SK-N-MC (cell line): Measurements from ENCODE around the gene ZBTB20.

Experiments used
- DNase-seq: peaks from one replicate; pipeline ENCODE4 v3.0.0-alpha.2; 2011; ENCODE audit warnings: low read depth, low spot score
- H3K27ac ChIP-seq: fragments of 200-600 bp; sonication (generic); 2 replicates; pipeline ENCODE4 v1.5.1; 2016; ENCODE audit warnings: mixed run types
- H3K36me3 ChIP-seq: fragments of 200-600 bp; sonication (generic); 2 replicates; pipeline ENCODE4 v1.6.1; 2017; ENCODE audit warnings: antibody characterized with exemption, low read length, mixed read lengths; ENCODE audit not compliant: insufficient read depth
- H3K4me3 ChIP-seq: fragments of 200-600 bp; sonication (generic); 2 replicates; pipeline ENCODE4 v1.5.1; 2016
- H3K9ac ChIP-seq: fragments of 200-600 bp; sonication (generic); 2 replicates; pipeline ENCODE4 v1.8.0; 2017; ENCODE audit warnings: mixed run types, mixed read lengths; ENCODE audit not compliant: insufficient read length
- H3K9me3 ChIP-seq: fragments of 200-600 bp; sonication (generic); 2 replicates; pipeline ENCODE4 v1.6.1; 2017; ENCODE audit warnings: low read depth, mild to moderate bottlenecking, antibody characterized with exemption, low read length, moderate library complexity, mixed read lengths
- EZH2 ChIP-seq: fragments of 200-600 bp; sonication (generic); IDR thresholded peaks from one replicate; pipeline ENCODE4 v1.6.1; 2017; ENCODE audit warnings: antibody characterized with exemption
- FOXP2 ChIP-seq: optimal IDR thresholded peaks from 2 replicates; pipeline ENCODE3; 2011; ENCODE audit warnings: mild to moderate bottlenecking, moderate library complexity; ENCODE audit not compliant: insufficient read depth; ENCODE audit errors: extremely low read length, control extremely low read depth
- POLR2AphosphoS5 ChIP-seq: IDR thresholded peaks from 2 replicates; pipeline ENCODE4 v1.6.1; 2012; ENCODE audit warnings: mild to moderate bottlenecking, low read depth, low read length, borderline replicate concordance

ZBTB20 gene

GRCh38 chr3:114664006-114664405 lies 483.1 kb downstream of the ZBTB20 start:
- Histone ChIP-seq H3K36me3 (no peaks in the 10 kb centered on the region), H3K4me3 (no peak overlapping the region), H3K9me3 (no peaks in the 10 kb centered on the region), H3K9ac (no peak overlapping the region), H3K27ac (no peak overlapping the region)
- DNase-seq = no peak
- TF ChIP-seq POLR2AphosphoS5 = no peak
- TF ChIP-seq FOXP2 = no peak
- TF ChIP-seq EZH2 = no peak

GRCh38 chr3:114660808-114661207 lies 486.3 kb downstream of the ZBTB20 start:
- H3K36me3 ChIP-seq = no peaks in the 10 kb centered on the region
- H3K27ac ChIP-seq = peak overlapping the region; percentile 53; the same call in 1 of the 2 replicates
- H3K4me3 ChIP-seq = peak overlapping the region; percentile 20; the same call in 1 of the 2 replicates
- TF ChIP-seq POLR2AphosphoS5 (no peak), EZH2 (no peak), FOXP2 (no peak)
- H3K9ac ChIP-seq = no peak overlapping the region
- H3K9me3 ChIP-seq = no peaks in the 10 kb centered on the region
- DNase-seq = peak; percentile 50

DNA sequence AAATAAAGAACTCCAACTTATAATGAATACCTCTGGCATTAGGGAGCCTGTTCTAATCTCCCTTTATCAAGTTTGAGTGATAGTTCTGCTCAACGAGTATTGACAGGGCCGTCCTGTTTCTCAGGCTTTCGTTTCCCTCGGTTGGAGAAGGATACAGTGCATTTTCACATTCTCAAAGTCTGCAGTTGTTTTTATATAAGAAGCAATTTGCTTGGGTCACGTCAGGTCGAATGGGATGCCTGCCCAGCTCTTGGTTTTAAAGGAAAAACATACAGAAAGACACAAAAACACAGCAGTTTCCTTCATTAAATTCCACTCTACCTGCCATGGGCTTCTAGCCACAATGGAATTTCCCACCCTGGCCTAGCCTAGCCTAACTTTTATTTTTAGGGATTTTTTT lies 487.0 kb downstream of the ZBTB20 start:
- TF ChIP-seq POLR2AphosphoS5 (no peak), EZH2 (no peak), FOXP2 (no peak)
- DNase-seq = no peak
- Histone ChIP-seq H3K36me3 (no peaks in the 10 kb centered on the region), H3K27ac (peak overlapping the region; percentile 72; the same call in 1 of the 2 replicates), H3K4me3 (peak overlapping the region; percentile 20; the same call in 1 of the 2 replicates), H3K9me3 (no peaks in the 10 kb centered on the region), H3K9ac (no peak overlapping the region)

- Histone ChIP-seq H3K27ac (no peak overlapping the region), H3K9ac (no peak overlapping the region)
These were observed 487.7 kb downstream of the ZBTB20 start for GRCh38 chr3:114659109-114660061.

DNA sequence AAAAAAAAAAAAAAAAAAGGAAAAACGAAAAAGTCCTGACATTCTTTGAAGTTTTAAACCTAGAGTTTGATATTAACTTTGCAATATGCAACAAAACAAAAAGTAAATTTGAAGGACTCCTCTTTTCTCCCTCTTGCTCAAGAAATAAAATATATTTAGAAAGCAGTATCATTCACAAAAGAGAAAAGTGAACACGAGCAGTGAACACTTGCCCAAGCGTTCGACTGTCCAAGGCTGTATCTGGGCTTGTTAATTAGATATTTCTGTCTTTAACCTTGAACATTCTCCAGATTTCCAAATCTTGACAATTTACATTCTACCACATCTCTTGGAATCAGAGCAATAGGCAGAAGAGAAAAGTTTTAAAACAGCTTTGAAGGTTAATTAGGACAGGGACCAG lies 495.5 kb downstream of the ZBTB20 start:
- no peak for DNase-seq
- TF ChIP-seq EZH2 (no peak), FOXP2 (no peak), POLR2AphosphoS5 (no peak)
- Histone ChIP-seq H3K4me3 (no peak overlapping the region), H3K9ac (no peak overlapping the region), H3K36me3 (no peaks in the 10 kb centered on the region), H3K9me3 (no peaks in the 10 kb centered on the region), H3K27ac (no peak overlapping the region)

More at GRCh38 chr3:114659109-114660061, 487.7 kb downstream of the ZBTB20 start:
- H3K4me3 ChIP-seq = no peak overlapping the region
- TF ChIP-seq FOXP2 (no peak), POLR2AphosphoS5 (no peak), EZH2 (no peak)
- no peak for DNase-seq
- no peaks in the 10 kb centered on the region for H3K9me3 ChIP-seq
- H3K36me3 ChIP-seq = no peaks in the 10 kb centered on the region

DNA sequence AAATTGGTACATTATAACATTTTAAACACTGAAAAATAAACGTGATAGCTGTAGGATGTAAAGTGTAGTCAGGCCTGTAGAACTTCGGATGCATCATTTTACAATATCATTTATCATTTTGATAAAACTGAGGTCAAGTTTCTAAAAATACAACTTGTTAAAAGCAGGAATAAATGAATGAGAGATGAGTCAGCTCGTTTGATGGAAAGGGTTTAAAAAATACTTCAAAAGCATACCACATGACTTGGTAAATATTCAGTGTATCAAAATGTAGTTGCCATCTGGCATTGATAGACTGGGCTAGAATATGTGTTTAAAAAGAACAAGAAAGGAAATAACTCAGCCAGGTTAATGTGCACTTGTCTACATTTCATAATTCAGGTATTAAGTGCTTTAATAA lies 496.3 kb downstream of the ZBTB20 start:
- DNase-seq = no peak
- Histone ChIP-seq H3K36me3 (no peaks in the 10 kb centered on the region), H3K9ac (no peak overlapping the region), H3K27ac (peak overlapping the region; percentile 7; the same call in 1 of the 2 replicates), H3K4me3 (no peak overlapping the region), H3K9me3 (no peaks in the 10 kb centered on the region)
- no peak for TF ChIP-seq FOXP2
- no peak for TF ChIP-seq EZH2
- no peak for TF ChIP-seq POLR2AphosphoS5

DNA sequence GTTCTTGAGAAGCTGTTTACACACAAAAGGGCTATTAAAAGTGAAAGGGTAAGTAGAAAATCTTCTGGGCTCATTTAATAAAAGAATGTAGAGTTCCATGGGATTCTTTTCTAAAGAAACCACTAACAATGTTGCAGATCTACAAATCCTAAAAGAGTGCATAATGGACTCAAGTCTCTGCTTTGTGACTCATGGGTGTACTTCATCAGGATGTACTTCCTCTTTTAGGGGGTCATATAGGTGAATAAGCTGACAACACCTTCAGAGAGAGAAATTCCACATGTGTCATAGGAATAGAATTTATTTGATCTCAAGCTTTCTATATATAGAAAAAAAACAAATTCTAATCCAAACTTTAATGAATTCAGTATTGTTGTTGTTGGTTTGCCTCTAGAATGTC lies 497.8 kb downstream of the ZBTB20 start:
- Histone ChIP-seq H3K4me3 (no peak overlapping the region), H3K9ac (no peak overlapping the region), H3K27ac (no peak overlapping the region), H3K9me3 (no peaks in the 10 kb centered on the region), H3K36me3 (no peaks in the 10 kb centered on the region)
- DNase-seq = no peak
- no peak for TF ChIP-seq EZH2

- TF ChIP-seq POLR2AphosphoS5 = no peak
- no peak for TF ChIP-seq FOXP2
- TF ChIP-seq EZH2 = no peak
These were observed 500.6 kb downstream of the ZBTB20 start for GRCh38 chr3:114646526-114646925.

More at GRCh38 chr3:114646526-114646925, 500.6 kb downstream of the ZBTB20 start:
- H3K9me3 ChIP-seq = no peaks in the 10 kb centered on the region
- H3K36me3 ChIP-seq = no peaks in the 10 kb centered on the region
- no peak overlapping the region for H3K9ac ChIP-seq
- H3K27ac ChIP-seq = no peak overlapping the region
- DNase-seq = no peak
- H3K4me3 ChIP-seq = no peak overlapping the region
